Dermis blood vessel endothelial cell (primary cell): ENCODE measurements around the gene INPP5E. TPM values are rescaled to one million over a fixed set of nuclear protein-coding genes. Genes with fewer than 3 reads are reported as not detected.

Experiments
- DNase-seq: peaks from one replicate; pipeline ENCODE4 v3.0.0; 2010
- total RNA-seq: library from RNA; depleted of rRNA; stranded (reverse); fragments of >200 nt; gene quantifications from 2 replicates; pipeline ENCODE4 v1.2.3, GENCODE V29; 2014

Gene INPP5E
- total RNA-seq, 1 donor from 2014 or later = 8.3 TPM

DNA sequence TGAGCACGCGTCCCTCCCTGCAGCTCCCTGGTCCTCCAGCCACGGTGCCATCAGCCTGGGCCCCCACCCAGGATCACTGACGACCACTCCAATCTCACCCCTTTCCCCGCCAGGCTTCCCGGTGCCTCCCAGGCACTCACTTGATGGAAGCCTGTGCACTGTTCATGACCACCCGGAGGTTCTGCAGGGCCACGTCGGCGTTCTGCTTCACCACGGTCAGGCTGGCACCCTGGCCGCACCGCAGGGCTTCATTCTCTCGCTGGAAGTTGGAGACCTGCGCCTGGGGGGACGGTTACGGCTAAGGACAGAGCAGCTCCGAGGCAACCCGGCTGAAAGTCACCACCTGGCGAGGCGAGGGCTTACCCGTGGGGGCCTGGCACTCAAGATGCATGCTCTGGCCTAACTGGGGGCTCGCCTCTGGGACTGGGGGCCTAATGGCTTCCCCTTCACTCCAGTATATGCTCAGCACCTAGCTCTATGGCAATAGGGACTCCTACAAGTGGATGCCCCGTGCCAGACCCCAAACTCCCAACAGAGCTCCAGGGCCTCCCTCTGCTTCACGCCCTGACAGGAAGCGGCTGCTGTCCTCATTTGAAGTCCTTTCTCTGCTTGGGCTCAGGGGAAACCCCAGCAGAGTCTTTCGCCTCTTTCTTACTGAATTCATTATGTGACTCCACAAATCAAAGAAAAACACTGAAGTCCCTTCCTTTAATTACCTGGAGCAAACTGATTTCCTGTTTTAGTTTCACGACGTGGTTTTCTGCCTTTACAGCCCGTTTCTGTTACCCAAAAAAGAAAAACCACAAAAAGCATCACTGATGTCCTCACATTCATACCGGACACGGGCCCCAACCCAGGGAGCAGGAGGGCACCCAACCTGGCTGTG is 35.5 kb downstream of the INPP5E start:
- DNase-seq = no peak

DNA sequence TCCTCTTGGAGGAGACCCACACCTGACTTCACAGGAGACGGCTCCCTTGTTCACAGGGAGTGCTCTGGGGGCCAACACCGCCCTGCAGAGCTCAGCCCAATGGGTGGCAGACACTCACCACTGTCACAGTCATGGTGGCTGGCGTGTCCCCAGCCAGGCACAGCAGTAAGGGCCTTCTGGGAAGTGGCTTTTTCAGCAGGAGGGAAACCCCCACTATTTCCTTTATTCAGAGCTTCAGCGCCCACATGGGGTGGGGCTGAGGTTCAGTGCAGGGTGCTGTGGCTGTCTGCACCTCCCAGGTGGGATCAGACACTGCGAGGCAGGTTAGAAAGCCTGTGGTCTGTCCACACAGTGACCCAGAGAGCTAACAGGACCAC is 36.1 kb downstream of the INPP5E start:
- no peak for DNase-seq

DNA sequence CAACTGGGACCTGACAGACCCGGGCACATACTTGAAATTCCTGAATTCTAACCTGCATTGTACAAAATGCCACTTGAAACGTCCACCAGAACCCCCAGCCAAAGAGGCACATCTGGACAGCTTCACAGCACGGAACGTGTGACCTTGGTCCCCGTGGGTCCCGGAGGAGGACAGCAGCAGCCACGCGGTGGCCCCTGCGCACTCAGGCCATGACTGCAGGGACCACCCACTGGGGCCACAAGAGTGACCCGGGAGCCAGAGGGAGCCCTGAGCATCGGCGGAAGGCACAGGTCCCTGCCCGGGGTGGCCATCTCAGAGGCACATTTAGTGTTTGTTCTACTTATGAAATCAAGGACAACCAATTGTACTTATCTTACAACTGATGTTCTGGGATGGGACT is 37.6 kb downstream of the INPP5E start:
- DNase-seq = no peak

DNA sequence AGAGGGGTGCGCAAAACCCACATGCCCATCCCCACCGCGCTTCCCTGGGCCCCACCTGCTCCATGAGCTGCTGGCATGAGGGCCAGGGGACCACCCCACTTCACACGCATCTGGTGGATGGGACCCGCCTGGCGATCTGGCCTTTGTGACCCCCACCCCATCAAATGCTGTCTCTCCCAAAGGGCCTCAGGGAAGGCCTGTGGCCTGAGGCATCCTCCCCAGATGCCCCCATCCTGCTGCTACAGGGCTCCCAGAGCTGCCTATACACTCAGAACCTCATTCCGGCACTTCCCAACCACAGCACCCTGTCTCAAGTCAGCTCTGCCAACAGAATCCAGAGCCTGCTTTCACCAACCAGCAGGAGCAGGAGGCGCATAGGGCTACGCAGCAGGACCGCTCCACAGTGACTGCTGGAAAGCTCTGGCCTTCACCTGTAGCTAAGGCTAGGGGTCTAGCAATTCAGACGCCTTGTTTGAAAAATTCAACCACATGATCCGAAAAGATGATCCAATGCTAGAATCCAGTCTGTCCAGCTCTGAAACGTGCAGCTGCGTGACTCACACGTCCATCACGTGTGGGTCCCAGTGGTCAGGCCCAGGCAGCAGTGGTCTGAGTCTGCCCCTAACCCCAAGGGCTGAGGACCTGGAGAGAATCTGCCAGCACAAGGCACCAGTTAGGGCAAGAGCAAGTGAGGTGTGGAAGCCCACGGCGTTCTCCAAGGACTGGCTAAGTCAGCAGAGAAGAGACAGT is 38.3 kb downstream of the INPP5E start:
- DNase-seq = no peak

DNA sequence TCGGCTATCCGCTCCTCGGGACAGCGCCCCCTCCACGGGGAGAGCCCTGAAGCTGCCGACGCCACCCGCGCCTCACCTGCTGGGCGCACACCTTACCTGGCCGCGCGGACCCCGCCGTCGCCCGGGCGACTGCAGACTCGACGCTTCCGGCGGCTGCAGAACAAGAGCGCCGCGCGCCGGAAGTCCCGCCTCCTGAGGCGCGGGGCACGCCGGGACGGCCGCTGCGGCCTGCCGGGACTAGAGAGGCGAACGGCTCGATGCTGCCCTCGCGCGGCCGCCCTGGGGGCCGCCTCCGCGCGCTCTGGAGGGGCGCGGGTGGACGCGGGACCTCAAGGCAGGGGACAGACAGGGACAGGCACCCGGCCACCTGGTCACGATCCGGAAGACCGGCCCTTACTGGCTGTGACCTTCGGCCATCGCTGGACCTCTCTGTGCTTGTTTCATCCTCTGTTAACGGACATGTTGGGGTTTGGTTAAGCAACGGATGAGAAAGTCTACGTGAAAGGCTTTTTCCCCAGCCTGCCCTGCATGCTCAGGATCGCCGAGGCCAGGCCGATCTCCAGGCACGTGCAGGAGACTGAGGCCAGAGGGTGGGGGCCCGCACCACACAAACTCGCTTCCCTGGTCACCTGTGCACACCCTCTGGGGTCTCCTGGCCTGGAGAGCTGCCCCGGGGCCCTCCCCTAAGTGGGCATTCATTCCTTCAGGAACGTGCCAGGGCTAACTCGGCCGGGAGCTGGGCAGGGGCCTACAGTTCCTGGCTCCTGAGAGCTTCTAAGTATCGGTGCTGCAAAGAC is 39.4 kb downstream of the INPP5E start, which contains the start of gene SNAPC4:
Gene SNAPC4, minus strand, starts transcription at position 133 of the 797 bp plus-strand sequence. CDS start 1,742 bp downstream, outside the sequence.
- peak; percentile 91 for DNase-seq

DNA sequence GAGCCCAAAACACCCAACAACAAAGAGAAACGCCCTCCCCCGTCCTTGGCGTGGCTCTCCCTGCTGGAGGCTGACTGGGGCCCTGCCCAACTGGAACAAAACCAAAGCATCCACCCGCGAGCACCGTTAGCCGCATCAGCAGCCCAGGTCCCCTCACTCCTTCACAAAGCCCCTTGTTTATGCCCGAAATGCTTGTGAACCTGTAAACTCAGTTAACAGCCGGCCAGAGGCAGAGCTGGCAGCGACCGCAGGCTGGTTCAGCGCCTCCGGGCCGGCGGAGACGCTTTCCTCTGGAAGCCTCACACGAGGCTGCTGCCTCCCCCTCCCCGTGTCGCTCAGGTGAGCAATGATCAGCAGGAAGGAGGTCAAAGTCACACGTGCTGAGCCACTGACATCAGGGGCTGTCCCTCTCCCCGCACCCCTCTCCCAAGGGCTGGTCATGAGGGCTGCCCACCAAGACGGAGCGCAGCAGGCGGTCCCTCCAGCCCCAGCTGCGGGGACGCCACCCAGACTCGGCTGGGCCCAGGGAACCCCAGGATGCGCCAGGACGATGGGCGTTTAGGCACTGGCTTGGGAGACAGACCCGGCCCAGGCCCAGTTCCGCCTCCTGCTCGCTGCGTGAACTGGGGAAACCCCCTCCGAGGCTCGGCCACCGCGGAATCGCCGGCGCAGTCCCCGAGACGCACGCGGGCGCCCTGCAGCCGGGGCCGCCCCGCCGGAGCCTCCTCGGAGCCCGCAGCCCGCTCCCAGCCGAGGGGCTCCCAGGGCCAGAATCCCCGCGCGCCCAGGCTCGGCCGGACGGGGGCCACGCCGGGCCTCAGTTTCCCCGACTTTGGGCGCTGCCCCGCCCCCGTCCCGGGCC is 40.2 kb downstream of the INPP5E start:
- DNase-seq = peak; percentile 33

DNA sequence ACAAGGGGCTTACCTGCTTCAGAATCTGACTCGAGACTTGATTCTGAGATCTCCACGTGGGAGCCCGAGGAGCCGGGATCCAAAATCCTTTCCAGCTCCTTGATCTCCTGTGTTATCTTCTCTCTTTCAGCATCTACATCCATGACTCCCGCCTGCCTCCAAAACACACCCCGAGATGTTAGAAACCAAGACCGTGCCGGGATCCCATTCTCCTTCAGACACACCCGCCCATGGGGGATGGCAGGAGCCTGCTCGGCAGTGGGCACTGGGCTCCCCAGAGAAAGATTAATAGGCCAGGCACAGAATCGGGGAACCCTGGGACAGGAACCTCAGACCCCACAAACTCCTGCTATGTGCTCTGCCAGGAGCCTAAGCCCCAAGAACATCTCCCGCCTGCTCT is 41.4 kb downstream of the INPP5E start:
- DNase-seq = no peak

DNA sequence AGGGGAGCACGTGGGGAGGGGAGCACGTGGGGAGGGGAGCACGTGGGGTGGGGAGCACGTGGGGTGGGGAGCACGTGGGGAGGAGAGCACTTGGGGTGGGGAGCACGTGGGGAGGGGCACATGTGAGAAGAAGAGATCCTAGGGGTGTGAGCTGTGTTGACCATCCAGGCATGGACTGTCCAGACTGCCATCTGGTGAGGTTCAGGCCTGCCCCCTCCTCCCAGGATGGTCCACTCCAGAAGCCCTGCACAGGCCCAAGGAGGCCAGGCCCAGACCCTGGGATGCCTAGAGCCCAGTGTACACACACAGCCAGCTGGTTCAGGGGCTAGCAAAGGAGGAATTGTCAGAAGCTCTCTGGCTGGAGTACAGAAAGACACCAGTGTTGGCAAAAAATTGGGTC is 42.0 kb downstream of the INPP5E start:
- no peak for DNase-seq

DNA sequence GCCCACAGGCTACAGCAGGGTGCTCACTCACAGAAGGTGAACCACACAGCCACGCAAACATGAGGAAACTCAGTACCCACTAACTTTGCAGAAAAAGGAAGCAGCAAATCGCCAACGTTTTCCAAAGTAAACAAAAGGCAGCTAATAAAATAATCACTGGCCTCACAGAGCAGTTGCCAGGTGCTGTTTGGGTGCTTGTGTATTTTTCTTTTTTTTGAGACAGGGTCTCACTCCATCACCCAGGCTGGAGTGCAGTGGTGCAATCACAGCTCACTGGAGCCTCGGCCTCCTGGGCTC is 43.5 kb downstream of the INPP5E start:
- no peak for DNase-seq

DNA sequence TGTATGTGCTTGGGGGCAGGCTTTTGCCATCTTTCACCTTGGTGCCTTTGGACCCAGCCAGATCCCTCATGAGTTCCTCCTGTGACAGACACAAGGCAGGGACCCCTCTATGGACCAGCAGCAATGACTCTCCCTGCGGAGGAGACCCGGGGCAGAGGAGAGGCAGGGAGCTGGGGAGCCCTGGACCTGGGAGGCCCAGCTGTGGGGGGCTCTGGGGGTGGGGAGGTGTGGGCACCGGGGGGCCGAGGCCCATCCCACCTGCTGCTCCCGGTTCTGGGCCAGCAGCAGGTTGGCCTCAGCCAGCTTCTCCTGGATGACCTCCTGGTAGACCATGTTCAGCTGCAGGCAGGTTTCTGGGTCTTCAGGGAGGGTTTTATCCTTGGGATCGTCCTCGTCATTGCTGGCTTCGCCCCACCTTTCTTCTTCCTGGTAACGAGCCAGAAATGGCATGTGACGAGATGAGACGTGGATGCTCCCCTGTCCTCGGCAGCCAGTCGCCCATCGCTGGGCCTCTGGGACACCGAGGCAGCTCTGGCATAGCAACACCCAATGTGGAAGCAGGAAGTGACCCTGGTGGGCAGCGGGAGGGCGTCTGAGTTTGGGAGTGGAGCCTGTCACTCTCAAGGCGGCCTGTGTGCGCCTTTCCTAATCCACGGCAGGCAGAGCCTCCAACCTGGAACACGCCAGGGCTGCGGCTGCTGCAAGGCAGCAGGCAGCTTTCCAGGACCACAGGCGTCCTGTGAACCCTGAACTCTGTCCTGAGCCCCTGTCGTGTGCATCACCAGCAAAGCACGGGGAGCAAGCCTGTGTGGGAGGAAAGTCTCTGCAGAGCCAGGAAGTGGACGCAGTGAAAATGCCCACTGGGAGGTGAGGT is 44.1 kb downstream of the INPP5E start:
- DNase-seq = no peak

DNA sequence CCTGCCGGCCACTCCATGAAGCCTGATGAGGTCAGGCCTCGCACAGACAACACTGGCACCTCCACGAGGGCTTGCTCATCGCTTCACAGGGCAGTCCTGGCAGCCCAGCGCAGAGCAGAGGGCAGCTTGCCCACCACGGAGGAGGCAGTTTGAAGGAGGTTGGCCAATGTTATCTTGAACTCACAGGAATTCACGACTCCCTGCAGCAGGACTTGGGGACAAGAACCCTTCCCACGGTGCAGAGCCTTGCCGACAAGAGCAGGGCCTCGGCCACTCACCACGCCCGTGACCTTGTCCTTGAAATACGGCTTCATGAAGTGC is 44.7 kb downstream of the INPP5E start:
- DNase-seq = no peak

DNA sequence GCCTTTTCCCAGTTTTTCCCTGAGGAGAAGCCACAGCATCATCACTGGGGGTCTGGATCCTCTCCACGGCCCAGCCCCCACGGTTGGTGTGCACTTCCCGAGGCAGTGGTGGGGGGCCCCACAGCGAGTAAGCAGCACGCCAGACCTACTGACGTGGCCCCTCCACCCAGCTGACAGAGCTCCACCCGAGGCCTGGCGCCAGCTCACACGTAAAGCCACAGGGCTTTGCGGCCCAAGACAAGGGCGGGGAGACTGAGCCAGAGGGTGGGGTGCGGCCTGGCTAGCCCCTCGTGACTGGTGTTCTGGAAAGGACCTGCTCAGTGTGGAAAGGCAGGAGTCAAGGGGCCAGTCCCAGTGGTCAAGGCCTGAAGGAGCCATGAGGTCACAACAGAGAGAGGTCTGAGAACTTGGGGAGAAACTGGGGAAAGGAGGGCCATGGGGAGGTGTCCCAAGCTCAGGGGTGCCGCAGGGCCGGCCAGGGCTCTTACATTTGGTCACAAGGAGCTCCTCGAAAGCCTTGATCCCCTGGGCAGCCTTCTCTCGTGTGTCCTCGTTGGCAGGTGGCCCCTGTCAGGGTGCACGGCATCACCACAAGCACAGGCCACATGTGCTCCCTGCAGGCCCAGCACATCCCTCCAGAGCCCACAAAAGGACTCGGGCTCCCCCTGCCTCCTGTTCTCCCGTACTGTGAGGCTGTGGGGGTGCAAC is 45.2 kb downstream of the INPP5E start:
- DNase-seq = no peak

DNA sequence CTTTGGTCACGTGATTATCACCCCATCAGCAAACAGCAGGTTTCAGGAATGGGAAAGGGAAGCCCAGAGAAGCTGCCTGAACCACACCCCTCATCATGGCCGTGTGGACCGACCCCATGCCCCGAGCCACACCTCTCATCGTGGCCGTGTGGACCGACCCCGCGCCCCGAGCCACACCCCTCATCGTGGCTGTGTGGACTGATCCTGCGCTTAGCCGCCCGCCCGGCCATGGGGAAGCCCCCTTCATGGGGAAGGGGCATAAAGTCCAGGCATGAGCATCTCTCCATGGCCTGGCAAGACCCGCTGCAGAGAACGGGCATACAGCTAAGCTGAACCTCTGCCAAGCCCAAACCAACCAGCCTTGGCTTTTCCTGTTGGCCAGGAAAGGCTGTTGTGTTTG is 46.1 kb downstream of the INPP5E start:
- no peak for DNase-seq

DNA sequence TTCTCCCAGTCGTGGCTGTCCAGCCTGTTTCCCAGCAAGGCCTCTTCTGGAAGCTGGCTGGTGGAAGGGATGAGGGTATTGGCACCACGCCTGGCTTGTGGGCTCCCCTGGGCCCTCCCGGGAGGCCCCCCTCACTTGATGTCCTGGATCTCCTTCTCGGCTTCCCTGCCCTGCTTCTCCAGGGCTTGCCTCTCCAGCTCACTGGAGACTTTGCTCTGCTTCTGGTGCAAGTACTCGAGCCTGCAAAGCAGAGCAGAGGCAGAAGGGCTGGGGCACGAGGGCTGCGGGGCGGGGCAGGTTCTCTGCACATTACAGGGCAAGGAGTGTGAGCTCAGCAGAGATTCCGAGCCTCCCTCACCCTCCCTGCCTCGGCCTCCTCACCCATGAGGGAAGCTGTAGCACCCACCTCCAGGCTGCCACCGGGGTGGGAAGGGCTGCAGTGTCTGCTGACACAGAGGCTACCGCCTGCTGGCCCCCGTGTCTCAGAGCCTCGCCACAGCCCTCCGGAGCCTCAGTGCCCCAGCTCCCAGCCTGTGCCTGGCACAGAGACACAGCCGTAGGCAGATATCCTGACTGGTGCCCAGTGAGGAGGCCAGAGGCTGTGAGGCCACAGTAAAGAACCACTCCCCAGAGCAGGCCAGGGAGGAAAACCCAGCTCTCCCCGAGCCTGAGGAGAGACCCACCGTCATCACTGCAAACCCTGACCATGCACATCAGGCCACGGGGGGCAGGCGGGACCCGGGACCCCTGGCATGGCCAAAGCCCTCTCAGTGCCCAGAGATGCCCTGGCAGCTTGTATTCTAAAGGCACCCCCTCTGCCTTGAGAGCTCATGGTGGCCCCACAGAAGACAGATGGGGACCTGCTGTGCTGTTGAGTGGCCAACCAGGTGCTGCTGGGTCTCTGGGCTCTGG is 46.9 kb downstream of the INPP5E start:
- DNase-seq = no peak

DNA sequence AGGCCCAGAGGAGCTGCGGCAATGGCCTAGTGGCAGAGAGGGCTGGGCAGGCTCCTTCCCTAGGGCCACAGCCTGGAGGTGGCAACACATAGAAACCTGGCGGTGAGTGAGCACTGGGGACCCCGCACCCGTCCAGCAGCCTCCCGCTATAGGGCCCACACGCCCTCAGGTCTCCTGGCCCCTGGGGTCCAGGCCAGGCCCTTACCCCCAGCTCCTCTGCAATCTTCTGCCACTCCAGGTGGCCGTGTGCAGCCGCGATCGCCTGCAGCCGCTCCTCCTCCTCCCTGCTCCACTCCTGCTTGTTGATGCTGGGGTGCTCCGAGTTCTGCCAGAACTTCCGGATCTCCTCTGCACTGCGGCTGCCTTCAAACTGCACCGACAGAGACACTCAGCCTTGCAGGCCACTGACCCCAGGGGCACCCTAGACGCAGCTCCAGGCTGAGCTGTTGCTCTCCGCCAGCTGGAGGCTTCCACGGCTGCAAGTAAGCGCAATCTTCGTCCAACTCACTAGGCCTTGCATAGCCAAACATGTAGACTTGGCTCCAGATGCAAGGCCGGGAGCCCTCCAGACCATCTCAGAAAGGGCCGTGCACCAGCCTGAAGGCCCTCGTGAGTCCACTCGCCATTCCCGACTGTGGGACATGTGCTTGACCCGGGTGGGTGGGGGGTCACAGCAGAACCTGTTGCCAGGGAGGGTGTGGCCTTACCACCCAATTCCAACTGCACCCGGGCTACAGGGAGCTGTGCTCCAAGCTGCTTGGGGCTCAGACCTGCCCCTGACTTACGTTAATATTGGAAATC is 47.7 kb downstream of the INPP5E start:
- no peak for DNase-seq

DNA sequence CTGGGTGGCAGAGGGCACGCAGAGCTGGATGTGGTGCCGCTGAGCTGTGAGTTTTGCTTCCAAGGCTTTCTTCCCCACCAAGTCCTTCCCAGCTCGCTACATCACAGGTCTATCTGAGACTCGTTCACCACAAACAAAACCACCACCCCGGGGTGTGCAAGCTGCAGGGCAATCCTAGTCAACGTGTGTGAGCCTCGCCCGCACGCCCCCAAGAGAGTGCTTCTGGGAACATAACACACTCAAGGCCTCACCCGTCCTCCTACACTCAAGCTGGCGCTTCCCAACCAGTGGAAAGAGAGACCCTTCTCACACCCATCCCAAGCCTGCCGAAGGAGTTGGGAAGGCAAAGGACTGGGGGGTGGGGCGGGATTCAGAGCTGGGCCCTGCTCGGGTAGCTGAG is 50.2 kb downstream of the INPP5E start:
- no peak for DNase-seq

DNA sequence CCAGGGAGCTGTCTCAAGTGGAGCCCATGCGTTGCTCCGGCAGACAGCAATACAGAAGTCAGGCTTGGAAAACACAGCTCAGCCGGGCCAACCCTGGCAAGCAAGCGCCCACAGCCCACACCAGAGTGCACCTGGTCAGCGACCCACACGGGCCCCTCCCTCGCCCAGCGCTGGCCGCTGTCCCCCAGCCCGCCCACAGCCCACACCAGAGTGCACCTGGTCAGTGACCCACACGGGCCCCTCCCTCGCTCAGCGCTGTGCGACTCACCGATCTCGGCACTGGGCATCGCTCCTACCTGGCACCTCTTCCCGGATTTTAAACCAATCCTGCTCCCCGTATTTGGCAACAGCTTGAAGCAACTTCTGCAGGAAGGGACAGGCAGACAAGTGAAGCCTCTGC is 52.4 kb downstream of the INPP5E start:
- DNase-seq = no peak

DNA sequence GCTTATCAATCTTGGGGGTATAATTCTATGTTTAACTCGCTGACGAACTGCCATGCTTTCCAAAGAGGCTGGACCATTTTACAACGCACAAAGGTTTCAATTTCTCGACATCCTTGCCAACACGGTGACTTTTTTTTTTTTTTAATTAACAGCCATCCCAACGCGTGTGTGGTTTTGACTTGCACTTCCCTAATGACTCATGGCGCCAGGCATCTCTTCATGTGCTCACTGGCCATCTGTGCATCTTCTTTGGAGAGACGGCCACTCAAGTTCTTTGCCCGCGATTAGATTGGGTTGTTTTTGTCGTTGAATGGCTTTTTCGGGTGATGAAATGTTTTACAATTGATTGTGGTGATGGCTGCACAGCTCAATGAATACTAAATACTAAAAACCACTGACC is 53.6 kb downstream of the INPP5E start:
- DNase-seq = no peak

DNA sequence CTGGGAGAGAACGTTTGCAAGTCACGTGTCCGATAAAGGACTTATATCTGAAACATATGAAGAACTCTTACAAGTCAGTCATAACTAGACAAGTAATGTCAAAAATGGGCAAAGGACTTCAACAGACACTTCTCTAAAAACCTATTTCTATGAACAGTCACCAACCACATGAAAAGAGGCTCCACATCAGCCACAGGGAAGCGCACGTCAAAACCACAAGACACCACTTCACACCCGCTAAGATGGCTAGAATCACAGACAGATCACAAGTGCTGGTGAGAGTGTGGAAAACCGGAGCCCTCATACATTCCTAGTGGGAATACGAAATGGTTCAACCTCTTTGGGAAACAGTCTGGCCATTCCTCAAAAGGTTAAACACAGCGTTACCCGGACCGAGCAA is 54.6 kb downstream of the INPP5E start:
- no peak for DNase-seq
